Gastrocnemius medialis (tissue), 4 donors: ENCODE measurements around the gene NSF.

Source experiments
- CTCF ChIP-seq, 5 experiments: fragments of 450-650 bp in 3 of 5; fragments of 200-600 bp in 2 of 5; sonication (generic) in 2 of 5; IDR thresholded peaks in 4 of 5; conservative IDR thresholded peaks in 1 of 5; 1 replicate in 4 of 5; 2 replicates in 1 of 5; pipeline ENCODE4 v1.5.1; 2016 to 2019; ENCODE audit warnings: antibody characterized with exemption in 5 of 5, mild to moderate bottlenecking in 3 of 5, moderate library complexity in 3 of 5
- POLR2A ChIP-seq, 2 donors: fragments of 450-650 bp; IDR thresholded peaks; one replicate each; pipeline ENCODE4 v1.6.1; 2017; ENCODE audit warnings: antibody characterized with exemption in 2 of 2, mild to moderate bottlenecking in 2 of 2, moderate library complexity in 2 of 2

GRCh38 chr17:46787478-46787877 lies 197.0 kb downstream of the NSF start:
- TF ChIP-seq CTCF (IDR thresholded peaks at IDR 0.05 in 4 of 5, conservative IDR thresholded peaks at IDR 0.05 in 1 of 5) (no peak), POLR2A (IDR thresholded peaks at IDR 0.05) (no peak)
